ENCODE measurements around the gene SF3A2. TPM values are rescaled to one million over a fixed set of nuclear protein-coding genes. Genes with fewer than 3 reads are reported as not detected.

Gene SF3A2
- total RNA-seq, 1 experiment from 2014 or later = 184 TPM

- H3K36me3 Mint-ChIP-seq = peaks cover 26% of the 10 kb centered on the region
- no peak for TF ChIP-seq ZNF416 (CRISPR knock-in tag; IDR thresholded peaks at IDR 0.05)
- TF ChIP-seq NR3C1 (CRISPR knock-in tag; conservative IDR thresholded peaks at IDR 0.05; ENCODE audit: low read depth) = no peak
- no peak for TF ChIP-seq ATF6 (CRISPR knock-in tag; IDR thresholded peaks at IDR 0.05)
- TF ChIP-seq PRRX2 (CRISPR knock-in tag; IDR thresholded peaks at IDR 0.05) = no peak
- TF ChIP-seq ZNF121 (CRISPR knock-in tag; IDR thresholded peaks at IDR 0.05) = no peak
- TF ChIP-seq GRHL2 (CRISPR knock-in tag; IDR thresholded peaks at IDR 0.05; ENCODE audit: insufficient replicate concordance, severe bottlenecking) = no peak
- no peak for TF ChIP-seq ZNF423 (CRISPR knock-in tag; IDR thresholded peaks at IDR 0.05)
- no peak for TF ChIP-seq SOX15 (CRISPR knock-in tag; IDR thresholded peaks at IDR 0.05)
- TF ChIP-seq AR (CRISPR knock-in tag; IDR thresholded peaks at IDR 0.05) = no peak
- no peak for TF ChIP-seq NR1H2 (CRISPR knock-in tag; IDR thresholded peaks at IDR 0.05)
- TF ChIP-seq MAX (CRISPR knock-in tag; IDR thresholded peaks at IDR 0.05) = no peak
- no peak for TF ChIP-seq ARID4B (CRISPR knock-in tag; IDR thresholded peaks at IDR 0.05; ENCODE audit: borderline replicate concordance)
- no peak for ATAC-seq
- POLR2A ChIA-PET = no interaction called here
- no peak overlapping the region for H3K4me3 Mint-ChIP-seq
- no peak overlapping the region for H3K27ac Mint-ChIP-seq
- no peaks in the 10 kb centered on the region for H3K4me1 Mint-ChIP-seq
- CTCF ChIA-PET = no interaction called here
- no peaks in the 10 kb centered on the region for H3K9me3 Mint-ChIP-seq
- no peaks in the 10 kb centered on the region for H3K27me3 Mint-ChIP-seq (ENCODE audit: low read depth)
- no peak for DNase-seq (ENCODE audit: low spot score)
Measured at GRCh38 chr19:2223391-2223790, 13.2 kb upstream of the SF3A2 start.

- Mint-ChIP-seq H3K9me3 (no peaks in the 10 kb centered on the region), H3K4me3 (no peak overlapping the region), H3K27me3 (ENCODE audit: low read depth) (no peaks in the 10 kb centered on the region), H3K4me1 (no peaks in the 10 kb centered on the region), H3K36me3 (peaks cover 29% of the 10 kb centered on the region), H3K27ac (peak overlapping the region; percentile 94)
- ChIA-PET POLR2A (no interaction called here), CTCF (no interaction called here)
- DNase-seq (ENCODE audit: low spot score) = no peak
- ATAC-seq = no peak
- TF ChIP-seq SMAD4 (CRISPR knock-in tag; IDR thresholded peaks at IDR 0.05) = no peak
- no peak for TF ChIP-seq AFF4 (CRISPR knock-in tag; IDR thresholded peaks at IDR 0.05; ENCODE audit: borderline replicate concordance)
- no peak for TF ChIP-seq PRDM15 (CRISPR knock-in tag; IDR thresholded peaks at IDR 0.05)
- TF ChIP-seq AR (CRISPR knock-in tag; IDR thresholded peaks at IDR 0.05) = no peak
Measured at GRCh38 chr19:2223959-2224358, 12.7 kb upstream of the SF3A2 start.
